H1 (cell line): Measurements from ENCODE around the gene SLC66A2.

Experiments used
- CBX8 ChIP-seq: fragments of 300-800, 300-1000 bp; sonication (generic); IDR thresholded peaks from 2 replicates; pipeline ENCODE4 v1.7.1; 2016; ENCODE audit warnings: low read depth, low read length, borderline replicate concordance
- KDM1A ChIP-seq: fragments of 200-600, 300-600 bp; sonication (generic); IDR thresholded peaks from 2 replicates; pipeline ENCODE4 v1.7.1; 2016; ENCODE audit warnings: mild to moderate bottlenecking, low read length, borderline replicate concordance
- POLR2A ChIP-seq, 2 experiments: IDR thresholded peaks; 1 replicate in 1 of 2; 2 replicates in 1 of 2; pipeline ENCODE4 v1.6.1; 2011; ENCODE audit warnings: low read depth in 2 of 2, low read length in 2 of 2, mild to moderate bottlenecking in 2 of 2; ENCODE audit errors: control extremely low read depth in 1 of 2
- SAP30 ChIP-seq: fragments of 300-600 bp; sonication (generic); IDR thresholded peaks from 2 replicates; pipeline ENCODE4 v1.7.1; 2012; ENCODE audit warnings: low read length, moderate library complexity, mild to moderate bottlenecking, inconsistent platforms; ENCODE audit not compliant: insufficient read depth, insufficient replicate concordance
- TF ChIP-seq, protein P1 (sequence below): IDR thresholded peaks from 2 replicates; pipeline ENCODE4 v1.6.1; 2011; ENCODE audit warnings: low read depth, mild to moderate bottlenecking, low read length; ENCODE audit not compliant: insufficient read depth

DNA sequence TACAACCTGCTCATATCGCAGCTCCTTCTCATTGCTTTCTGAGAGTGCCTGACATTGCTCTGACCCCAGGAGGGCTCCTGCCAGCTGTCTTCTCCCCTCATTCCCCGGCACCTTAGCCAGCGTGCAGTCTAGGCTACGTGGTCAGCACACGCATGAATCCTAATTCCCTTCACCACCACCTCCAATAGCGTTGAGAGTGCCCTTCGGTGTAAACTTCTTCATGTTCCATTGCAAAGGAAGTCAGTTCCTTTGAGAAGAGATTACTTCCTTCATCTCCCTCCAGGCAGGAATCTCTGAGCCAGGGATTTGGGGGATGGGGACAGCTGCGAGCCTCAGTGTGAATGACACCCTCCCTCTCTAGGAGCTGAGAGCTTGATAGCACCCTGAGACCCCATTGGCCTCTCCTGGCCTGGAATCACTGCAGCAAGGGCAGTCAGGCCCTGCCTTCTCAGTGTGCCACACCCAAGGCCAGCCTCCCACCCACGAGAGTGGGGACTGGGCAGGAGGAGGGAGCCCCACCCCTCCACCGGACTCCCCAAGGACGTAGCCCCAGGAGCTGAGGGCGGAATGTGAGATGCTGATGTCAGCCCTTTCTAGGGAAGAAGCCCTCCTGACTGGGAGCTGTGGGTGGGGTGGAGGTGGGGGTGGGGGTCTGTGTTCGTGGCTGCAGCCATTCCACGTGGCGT, 53.4 kb downstream of the SLC66A2 start:
- TF ChIP-seq, protein P1, sequence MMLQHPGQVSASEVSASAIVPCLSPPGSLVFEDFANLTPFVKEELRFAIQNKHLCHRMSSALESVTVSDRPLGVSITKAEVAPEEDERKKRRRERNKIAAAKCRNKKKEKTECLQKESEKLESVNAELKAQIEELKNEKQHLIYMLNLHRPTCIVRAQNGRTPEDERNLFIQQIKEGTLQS, result no peak
- TF ChIP-seq CBX8, result no peak
- TF ChIP-seq KDM1A, result no peak
- TF ChIP-seq POLR2A (IDR thresholded peaks at IDR 0.05; ENCODE audit: control extremely low read depth in 1 of 2, low read depth in 2 of 2, low read length in 2 of 2), result no peak
- TF ChIP-seq SAP30, result no peak
